HL-60/S4 (cell line): ENCODE data around the gene TMEFF1.
"Not testable (repeated sequence)": the region's sequence is repeated elsewhere in the genome, so short reads cannot be mapped to it uniquely, and the experiment has no call there.

Source experiments
- in situ Hi-C: fragments of 300-500 bp; cut with MboI; formaldehyde crosslinking; loops from 2 replicates; pipeline ENCODE4 v1.14.3; 2022; ENCODE audit warnings: low sequenced_read_pairs

Gene TMEFF1

GRCh38 chr9:100486479-100487176, 13.7 kb downstream of the TMEFF1 start:
- in situ Hi-C loops = no loop called here

- in situ Hi-C loops = no loop called here
Measured at GRCh38 chr9:100488177-100488576, 15.2 kb downstream of the TMEFF1 start.

- in situ Hi-C loops = no loop called here
Measured at GRCh38 chr9:100489836-100490235, 16.9 kb downstream of the TMEFF1 start.

- in situ Hi-C loops = no loop called here
Measured at GRCh38 chr9:100492952-100493351, 20.0 kb downstream of the TMEFF1 start.

GRCh38 chr9:100498592-100498991, 25.6 kb downstream of the TMEFF1 start:
- in situ Hi-C loops = no loop called here

GRCh38 chr9:100499460-100499859, 26.5 kb downstream of the TMEFF1 start:
- in situ Hi-C loops = no loop called here

- in situ Hi-C loops = no loop called here
Measured at GRCh38 chr9:100499866-100500265, 26.9 kb downstream of the TMEFF1 start.

- in situ Hi-C loops = no loop called here
Measured at GRCh38 chr9:100505564-100506159, 32.7 kb downstream of the TMEFF1 start.

GRCh38 chr9:100507350-100507749, 34.4 kb downstream of the TMEFF1 start:
- in situ Hi-C loops = not testable (repeated sequence)

- in situ Hi-C loops = no loop called here
Measured at GRCh38 chr9:100511205-100511604, 38.3 kb downstream of the TMEFF1 start.

GRCh38 chr9:100515578-100516494, 42.9 kb downstream of the TMEFF1 start:
- in situ Hi-C loops = no loop called here

- in situ Hi-C loops = no loop called here
Measured at GRCh38 chr9:100521282-100521681, 48.3 kb downstream of the TMEFF1 start.

GRCh38 chr9:100525563-100525962, 52.6 kb downstream of the TMEFF1 start:
- in situ Hi-C loops = no loop called here

GRCh38 chr9:100527180-100527794, 54.3 kb downstream of the TMEFF1 start:
- in situ Hi-C loops = not testable (repeated sequence)

- in situ Hi-C loops = no loop called here
Measured at GRCh38 chr9:100534401-100534800, 61.5 kb downstream of the TMEFF1 start.

- in situ Hi-C loops = no loop called here
Measured at GRCh38 chr9:100540327-100540726, 67.4 kb downstream of the TMEFF1 start.

GRCh38 chr9:100549048-100549447, 76.1 kb downstream of the TMEFF1 start:
- in situ Hi-C loops = no loop called here

GRCh38 chr9:100554935-100555401, 82.0 kb downstream of the TMEFF1 start:
- in situ Hi-C loops = no loop called here

GRCh38 chr9:100555471-100555870, 82.5 kb downstream of the TMEFF1 start:
- in situ Hi-C loops = no loop called here

GRCh38 chr9:100557053-100557452, 84.1 kb downstream of the TMEFF1 start:
- in situ Hi-C loops = no loop called here

- in situ Hi-C loops = no loop called here
Measured at GRCh38 chr9:100561256-100561655, 88.3 kb downstream of the TMEFF1 start.
